ENCODE measurements around the gene UIMC1. TPM values are rescaled to one million over a fixed set of nuclear protein-coding genes. Genes with fewer than 3 reads are reported as not detected.

UIMC1 gene
- total and polyA plus RNA-seq, 2 of the 13 experiments (the other 11 are each of a cell fraction or from before 2014, with no cell fraction given): 18.9 to 32.7 TPM

DNA sequence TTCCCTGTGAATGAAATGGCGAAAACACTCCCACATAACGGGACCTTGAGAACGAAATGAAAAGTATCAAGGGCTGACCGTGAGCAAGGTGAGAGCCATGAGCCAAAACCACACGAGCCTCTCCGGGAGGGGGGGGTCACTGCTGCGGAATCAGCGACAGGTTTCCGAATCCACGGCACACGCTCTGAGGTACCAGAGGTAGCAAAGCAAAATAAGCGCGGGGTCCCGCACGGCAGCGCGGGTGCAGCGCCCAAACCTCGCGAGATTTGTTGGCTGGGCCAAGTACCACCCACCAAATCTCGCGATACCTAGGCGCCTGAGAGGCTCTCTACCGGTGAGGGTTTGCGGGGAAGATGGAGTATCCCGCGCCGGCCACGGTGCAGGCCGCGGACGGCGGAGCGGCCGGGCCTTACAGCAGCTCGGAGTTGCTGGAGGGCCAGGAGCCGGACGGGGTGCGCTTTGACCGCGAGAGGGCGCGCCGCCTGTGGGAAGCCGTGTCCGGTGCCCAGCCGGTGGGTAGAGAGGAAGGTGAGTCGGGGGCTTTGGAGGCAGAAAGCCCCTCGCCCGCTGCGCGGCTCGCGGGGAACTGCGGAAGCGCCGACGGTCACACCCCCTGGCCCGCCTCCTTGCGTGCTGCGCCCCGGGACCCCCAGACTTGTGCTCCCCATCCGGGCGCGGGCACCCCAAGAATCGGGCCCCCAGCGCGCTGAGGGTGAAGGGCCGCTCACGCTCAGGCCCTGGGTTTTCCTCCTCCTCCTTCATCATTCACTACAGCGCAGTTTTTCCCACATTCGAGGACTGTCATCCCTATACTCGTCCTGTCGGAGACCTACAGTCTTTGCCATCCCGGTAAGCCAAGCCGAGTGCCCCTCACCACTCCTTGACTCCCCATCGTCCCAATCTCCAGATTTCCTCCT is 16.1 kb upstream of the UIMC1 start, which contains the start of gene ZNF346 (continued):
- TF ChIP-seq, protein P1, sequence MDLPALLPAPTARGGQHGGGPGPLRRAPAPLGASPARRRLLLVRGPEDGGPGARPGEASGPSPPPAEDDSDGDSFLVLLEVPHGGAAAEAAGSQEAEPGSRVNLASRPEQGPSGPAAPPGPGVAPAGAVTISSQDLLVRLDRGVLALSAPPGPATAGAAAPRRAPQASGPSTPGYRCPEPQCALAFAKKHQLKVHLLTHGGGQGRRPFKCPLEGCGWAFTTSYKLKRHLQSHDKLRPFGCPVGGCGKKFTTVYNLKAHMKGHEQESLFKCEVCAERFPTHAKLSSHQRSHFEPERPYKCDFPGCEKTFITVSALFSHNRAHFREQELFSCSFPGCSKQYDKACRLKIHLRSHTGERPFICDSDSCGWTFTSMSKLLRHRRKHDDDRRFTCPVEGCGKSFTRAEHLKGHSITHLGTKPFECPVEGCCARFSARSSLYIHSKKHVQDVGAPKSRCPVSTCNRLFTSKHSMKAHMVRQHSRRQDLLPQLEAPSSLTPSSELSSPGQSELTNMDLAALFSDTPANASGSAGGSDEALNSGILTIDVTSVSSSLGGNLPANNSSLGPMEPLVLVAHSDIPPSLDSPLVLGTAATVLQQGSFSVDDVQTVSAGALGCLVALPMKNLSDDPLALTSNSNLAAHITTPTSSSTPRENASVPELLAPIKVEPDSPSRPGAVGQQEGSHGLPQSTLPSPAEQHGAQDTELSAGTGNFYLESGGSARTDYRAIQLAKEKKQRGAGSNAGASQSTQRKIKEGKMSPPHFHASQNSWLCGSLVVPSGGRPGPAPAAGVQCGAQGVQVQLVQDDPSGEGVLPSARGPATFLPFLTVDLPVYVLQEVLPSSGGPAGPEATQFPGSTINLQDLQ (CRISPR knock-in tag; IDR thresholded peaks at IDR 0.05): no peak
- TF ChIP-seq, protein P2, sequence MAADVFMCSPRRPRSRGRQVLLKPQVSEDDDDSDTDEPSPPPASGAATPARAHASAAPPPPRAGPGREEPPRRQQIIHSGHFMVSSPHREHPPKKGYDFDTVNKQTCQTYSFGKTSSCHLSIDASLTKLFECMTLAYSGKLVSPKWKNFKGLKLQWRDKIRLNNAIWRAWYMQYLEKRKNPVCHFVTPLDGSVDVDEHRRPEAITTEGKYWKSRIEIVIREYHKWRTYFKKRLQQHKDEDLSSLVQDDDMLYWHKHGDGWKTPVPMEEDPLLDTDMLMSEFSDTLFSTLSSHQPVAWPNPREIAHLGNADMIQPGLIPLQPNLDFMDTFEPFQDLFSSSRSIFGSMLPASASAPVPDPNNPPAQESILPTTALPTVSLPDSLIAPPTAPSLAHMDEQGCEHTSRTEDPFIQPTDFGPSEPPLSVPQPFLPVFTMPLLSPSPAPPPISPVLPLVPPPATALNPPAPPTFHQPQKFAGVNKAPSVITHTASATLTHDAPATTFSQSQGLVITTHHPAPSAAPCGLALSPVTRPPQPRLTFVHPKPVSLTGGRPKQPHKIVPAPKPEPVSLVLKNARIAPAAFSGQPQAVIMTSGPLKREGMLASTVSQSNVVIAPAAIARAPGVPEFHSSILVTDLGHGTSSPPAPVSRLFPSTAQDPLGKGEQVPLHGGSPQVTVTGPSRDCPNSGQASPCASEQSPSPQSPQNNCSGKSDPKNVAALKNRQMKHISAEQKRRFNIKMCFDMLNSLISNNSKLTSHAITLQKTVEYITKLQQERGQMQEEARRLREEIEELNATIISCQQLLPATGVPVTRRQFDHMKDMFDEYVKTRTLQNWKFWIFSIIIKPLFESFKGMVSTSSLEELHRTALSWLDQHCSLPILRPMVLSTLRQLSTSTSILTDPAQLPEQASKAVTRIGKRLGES (CRISPR knock-in tag; IDR thresholded peaks at IDR 0.05; ENCODE audit: borderline replicate concordance): no peak
- TF ChIP-seq NFE2 (CRISPR knock-in tag; IDR thresholded peaks at IDR 0.05) (no peak), ZBTB3 (CRISPR knock-in tag; IDR thresholded peaks at IDR 0.05; ENCODE audit: borderline replicate concordance, low read depth) (no peak), ZNF720 (CRISPR knock-in tag; IDR thresholded peaks at IDR 0.05) (no peak), SRSF9 (IDR thresholded peaks at IDR 0.05; ENCODE audit: borderline replicate concordance, insufficient read depth, low read depth, low read length, poor library complexity, severe bottlenecking) (no peak), ZNF343 (CRISPR knock-in tag; IDR thresholded peaks at IDR 0.05) (0 out of 2 replicates have a peak, but pooled peaks have one; percentile 58), ZNF879 (CRISPR knock-in tag; IDR thresholded peaks at IDR 0.05) (no peak), MEIS1 (CRISPR knock-in tag; IDR thresholded peaks at IDR 0.05; ENCODE audit: borderline replicate concordance) (peak; percentile 80; the same call in 1 of the 2 replicates), TCF7L2 (IDR thresholded peaks at IDR 0.05; ENCODE audit: low read depth, low read length) (no peak), ZNF619 (CRISPR knock-in tag; IDR thresholded peaks at IDR 0.05) (peak; percentile 89), NFYB (CRISPR knock-in tag; IDR thresholded peaks at IDR 0.05) (0 out of 2 replicates have a peak, but pooled peaks have one; percentile 23)
- TF ChIP-seq, protein P3, sequence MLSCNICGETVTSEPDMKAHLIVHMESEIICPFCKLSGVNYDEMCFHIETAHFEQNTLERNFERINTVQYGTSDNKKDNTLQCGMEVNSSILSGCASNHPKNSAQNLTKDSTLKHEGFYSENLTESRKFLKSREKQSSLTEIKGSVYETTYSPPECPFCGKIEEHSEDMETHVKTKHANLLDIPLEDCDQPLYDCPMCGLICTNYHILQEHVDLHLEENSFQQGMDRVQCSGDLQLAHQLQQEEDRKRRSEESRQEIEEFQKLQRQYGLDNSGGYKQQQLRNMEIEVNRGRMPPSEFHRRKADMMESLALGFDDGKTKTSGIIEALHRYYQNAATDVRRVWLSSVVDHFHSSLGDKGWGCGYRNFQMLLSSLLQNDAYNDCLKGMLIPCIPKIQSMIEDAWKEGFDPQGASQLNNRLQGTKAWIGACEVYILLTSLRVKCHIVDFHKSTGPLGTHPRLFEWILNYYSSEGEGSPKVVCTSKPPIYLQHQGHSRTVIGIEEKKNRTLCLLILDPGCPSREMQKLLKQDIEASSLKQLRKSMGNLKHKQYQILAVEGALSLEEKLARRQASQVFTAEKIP (CRISPR knock-in tag; IDR thresholded peaks at IDR 0.05; ENCODE audit: borderline replicate concordance): no peak
- TF ChIP-seq, protein P4, sequence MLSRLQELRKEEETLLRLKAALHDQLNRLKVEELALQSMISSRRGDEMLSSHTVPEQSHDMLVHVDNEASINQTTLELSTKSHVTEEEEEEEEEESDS (CRISPR knock-in tag; IDR thresholded peaks at IDR 0.05; ENCODE audit: borderline replicate concordance): no peak
- TF ChIP-seq, protein P5, sequence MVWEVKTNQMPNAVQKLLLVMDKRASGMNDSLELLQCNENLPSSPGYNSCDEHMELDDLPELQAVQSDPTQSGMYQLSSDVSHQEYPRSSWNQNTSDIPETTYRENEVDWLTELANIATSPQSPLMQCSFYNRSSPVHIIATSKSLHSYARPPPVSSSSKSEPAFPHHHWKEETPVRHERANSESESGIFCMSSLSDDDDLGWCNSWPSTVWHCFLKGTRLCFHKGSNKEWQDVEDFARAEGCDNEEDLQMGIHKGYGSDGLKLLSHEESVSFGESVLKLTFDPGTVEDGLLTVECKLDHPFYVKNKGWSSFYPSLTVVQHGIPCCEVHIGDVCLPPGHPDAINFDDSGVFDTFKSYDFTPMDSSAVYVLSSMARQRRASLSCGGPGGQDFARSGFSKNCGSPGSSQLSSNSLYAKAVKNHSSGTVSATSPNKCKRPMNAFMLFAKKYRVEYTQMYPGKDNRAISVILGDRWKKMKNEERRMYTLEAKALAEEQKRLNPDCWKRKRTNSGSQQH (CRISPR knock-in tag; IDR thresholded peaks at IDR 0.05; ENCODE audit: low read depth): no peak
- TF ChIP-seq, protein P6, sequence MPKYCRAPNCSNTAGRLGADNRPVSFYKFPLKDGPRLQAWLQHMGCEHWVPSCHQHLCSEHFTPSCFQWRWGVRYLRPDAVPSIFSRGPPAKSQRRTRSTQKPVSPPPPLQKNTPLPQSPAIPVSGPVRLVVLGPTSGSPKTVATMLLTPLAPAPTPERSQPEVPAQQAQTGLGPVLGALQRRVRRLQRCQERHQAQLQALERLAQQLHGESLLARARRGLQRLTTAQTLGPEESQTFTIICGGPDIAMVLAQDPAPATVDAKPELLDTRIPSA (CRISPR knock-in tag; IDR thresholded peaks at IDR 0.05; ENCODE audit: borderline replicate concordance): 0 out of 2 replicates have a peak, but pooled peaks have one; percentile 31
- TF ChIP-seq, protein P7, sequence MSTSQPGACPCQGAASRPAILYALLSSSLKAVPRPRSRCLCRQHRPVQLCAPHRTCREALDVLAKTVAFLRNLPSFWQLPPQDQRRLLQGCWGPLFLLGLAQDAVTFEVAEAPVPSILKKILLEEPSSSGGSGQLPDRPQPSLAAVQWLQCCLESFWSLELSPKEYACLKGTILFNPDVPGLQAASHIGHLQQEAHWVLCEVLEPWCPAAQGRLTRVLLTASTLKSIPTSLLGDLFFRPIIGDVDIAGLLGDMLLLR (CRISPR knock-in tag; IDR thresholded peaks at IDR 0.05): no peak
